Measurements from ENCODE around the gene USE1.

Gene USE1

DNA sequence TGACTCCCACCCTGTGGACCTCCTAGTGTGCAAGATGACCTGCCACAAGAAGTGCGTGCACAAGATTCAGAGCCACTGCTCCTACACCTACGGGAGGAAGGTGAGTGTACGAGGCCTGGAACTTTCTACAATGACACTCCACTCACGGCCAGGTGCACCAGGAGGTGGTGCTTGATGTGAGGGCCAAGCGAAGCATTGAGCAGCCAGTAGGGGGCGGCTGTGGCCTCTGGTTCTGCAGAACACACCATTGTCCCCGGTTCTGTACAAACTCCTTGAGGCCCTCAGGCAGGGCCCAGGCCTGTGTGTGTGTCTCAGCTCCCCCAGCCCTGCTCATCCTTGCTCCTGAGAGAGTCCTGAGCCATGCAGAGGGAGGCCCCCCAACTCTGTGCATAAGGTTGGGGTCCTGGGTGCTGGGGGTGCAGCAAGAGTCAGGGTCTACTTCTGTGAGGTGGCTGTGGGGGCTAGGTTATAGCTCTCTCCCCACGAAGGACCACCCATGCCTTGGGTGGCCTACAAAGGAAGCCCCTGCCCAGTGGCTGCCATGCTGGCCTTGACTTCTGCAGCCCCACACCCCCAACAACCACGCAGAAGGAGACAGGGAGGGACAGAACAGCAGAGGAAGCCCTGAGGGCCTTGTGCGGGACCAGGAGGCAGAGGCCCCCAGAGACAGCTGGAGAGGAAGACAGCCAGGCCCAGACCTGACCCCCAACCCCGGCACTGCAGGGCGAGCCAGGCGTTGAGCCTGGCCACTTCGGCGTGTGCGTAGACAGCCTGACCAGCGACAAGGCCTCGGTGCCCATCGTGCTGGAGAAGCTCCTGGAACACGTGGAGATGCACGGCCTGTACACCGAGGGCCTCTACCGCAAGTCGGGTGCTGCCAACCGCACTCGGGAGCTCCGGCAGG, 9.7 kb upstream of the USE1 start:
- DNase-seq, result peak; percentile 9

DNA sequence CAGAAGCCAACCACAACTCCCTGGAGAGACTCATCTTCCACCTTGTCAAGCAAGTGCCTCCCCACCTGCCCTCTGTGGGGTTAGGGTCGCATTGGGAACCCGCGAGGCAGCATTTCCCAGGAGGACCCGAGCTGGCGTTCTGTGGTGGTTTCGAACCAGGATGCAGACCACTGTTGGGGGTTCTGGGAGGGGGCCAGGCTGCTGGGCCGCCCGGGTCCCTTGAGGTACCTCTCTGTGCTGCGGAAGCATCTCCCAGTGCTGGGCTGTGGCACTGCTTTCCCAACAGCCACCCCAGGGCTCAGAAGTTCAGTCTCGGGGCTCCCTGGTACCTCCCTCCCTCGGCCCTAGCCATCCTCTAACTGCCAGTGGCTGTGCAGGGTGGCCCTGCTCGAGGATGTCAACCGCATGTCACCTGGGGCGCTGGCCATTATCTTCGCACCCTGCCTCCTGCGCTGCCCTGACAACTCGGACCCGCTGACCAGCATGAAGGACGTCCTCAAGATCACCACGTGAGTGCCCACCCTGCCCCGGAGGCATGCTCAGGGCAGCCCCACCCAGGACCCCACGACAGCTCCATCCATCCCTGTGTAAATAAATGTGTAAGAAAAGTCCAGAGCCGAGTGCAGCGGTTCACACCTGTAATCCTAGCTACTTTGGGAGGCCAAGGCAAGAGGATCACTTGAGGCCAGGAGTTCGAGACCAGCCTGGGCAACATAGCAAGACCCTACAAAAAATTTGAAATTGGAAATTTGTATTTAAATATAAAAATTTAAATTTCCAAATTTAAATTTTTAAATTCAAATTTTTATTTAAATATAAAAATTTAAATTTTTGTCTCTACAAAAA, 8.2 kb upstream of the USE1 start:
- DNase-seq, result no peak

DNA sequence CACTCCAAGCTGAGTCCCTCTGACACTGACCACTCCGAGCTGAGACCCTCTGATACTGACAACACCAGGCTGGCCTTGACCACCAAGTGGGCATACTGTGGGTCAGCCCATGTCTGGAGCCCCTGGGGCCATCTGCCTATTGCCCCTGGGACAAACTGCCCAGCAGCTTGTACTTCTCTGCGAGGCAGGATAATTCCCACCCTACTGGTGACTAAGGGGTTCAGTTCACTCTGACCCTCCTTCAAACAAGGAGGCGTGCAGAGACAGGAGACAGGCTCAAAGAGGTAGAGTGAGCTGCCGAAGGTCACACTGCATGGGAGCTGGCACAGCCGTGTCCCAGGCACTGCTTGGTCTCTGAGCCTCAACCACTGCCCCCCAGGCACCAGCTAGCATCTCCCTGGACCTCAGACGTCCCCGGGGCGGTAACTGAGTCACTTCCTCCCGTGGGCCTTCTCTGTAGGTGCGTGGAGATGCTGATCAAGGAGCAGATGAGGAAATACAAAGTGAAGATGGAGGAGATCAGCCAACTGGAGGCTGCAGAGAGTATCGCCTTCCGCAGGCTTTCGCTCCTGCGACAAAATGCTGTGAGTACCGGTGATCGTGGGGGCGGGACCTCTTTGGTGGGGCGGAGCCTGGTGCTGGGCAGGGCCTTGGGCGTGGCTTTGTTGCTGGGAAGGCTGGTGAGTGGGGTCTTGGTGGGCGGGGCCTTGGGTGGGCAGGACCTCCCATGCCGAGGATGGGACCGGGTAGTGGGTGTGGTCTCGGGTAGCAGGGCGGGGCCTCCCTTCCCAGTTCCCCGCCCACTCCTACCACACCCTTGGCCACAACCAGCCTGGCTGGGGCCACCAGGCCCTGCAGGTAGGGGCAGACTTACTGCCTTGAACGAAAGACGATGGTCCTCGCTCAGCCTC, 5.8 kb upstream of the USE1 start:
- DNase-seq, result no peak

DNA sequence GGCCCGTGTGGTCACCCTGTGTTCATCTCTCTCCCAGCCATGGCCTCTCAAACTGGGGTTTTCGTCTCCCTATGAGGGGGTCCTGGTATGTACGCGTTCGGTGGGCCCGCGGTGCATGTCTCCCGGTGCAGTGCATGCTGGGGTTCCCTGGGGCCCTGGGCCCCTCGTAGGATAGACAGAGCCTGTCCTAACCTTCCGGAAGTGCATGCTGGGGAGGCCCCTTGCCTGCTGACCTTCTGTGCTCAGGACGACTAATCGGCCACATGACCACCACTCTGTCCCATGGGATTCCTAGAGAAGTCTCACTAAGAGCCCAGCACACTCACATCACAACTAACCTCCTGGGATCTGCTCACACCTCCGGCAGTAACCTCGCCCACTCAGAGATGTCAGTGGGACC, 4.9 kb upstream of the USE1 start:
- no peak for DNase-seq

DNA sequence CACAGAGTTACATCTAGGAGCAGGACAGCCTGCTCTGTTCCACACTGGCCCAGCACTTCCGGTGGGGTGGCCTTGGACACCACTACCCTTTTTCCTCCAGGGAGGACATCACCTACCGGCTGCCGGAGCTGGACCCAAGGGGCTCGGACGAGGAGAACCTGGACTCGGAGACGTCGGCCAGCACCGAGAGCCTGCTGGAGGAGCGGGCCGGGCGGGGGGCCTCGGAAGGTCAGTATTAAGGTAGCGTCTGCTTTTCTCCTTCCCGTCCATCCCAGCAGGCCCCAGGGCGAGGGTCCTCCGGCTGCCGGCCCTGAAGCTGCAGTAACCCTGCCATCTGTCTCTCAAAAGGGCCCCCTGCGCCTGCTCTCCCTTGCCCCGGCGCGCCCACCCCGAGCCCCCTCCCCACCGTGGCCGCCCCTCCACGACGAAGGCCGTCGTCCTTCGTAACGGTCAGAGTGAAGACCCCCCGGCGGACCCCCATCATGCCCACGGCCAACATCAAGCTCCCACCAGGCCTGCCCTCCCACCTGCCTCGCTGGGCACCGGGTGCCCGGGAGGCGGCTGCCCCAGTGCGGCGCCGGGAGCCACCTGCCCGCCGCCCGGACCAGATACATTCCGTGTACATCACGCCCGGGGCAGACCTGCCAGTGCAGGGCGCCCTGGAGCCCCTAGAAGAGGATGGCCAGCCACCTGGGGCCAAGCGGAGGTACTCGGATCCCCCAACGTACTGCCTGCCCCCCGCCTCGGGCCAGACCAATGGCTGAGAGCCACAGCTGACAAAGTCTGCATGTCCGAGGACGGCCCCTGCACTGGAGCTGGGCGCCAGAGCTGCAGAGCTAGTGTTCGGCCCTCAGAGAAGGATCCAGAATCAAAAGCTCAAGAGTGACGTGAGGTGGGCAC, 3.4 kb upstream of the USE1 start:
- DNase-seq, result no peak

DNA sequence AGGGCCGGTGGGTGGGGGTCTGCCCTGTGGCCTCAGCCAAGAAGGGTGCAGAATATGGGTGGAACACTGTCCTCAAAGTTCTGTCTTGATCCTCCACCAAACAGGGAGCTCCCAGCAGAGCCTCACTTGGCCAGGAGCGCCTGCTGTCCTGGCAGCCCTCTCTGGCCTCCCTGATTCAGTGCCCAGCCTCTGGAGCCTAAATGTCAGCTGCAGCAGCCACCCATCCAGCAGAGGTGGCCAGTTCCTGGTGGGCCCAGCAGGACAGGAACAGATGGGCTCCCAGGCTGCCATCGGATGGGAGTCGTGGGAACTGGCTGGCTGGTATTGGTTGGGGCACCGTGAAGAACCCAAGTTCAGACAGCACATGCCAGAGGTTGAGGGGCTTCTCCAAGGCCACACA, 1.8 kb upstream of the USE1 start:
- DNase-seq, result no peak

DNA sequence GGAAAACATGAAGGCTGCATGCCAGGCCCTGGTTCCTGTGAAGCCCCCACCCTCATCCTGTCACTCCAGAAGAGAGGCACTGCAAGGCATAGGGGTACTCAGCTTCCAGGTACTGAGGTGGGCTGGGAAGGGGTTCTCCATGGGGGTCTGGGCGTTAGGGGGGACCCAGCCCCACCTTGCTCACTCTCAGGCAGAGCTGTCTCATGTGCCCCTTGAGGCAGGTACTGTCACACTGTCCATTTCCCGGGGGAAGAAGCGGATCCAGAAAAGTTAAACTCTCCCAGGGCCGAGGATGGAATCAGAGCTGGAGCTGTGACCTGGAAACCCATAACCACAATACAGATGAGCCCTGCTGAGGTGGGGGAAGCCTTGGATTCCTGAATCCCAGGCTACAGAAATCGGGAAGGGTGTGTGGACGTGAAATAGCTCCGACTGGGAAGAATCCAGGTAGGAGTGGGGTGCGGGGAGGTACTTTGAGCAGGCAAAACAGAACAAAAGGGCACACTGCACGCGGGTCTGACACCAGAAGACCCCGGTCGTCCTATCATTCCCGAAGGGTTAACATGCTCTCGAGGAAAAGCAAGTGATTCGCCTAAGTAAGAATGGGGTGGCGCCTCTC, 540 bp upstream of the USE1 start:
- no peak for DNase-seq

DNA sequence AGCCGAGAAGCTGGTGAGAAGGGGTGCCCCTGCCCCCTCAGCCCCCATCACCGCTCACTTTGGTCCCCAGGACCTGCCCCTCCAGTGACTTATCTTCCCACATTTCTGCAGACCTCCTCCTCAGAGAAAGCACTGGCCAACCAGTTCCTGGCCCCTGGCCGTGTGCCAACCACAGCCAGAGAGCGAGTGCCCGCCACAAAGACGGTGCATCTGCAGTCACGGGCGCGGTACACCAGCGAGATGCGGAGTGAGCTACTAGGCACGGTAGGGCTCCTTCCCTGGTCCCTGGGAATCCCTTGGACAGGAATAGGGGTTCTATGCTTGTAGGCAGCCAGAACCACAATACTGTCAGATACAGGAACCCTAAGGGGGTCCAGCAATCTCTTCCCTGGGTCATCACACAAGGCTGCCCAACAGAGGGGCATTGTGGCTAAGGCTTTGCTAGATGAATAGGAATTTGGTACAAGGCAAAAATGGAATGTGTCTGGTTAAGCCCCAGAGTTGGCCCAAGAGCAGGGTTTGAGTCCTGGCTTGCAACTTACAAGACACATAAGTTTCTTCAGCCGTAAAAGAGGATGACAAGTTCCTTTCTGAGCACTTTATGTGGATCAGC, 1.0 kb downstream of the USE1 start:
- DNase-seq, result no peak

DNA sequence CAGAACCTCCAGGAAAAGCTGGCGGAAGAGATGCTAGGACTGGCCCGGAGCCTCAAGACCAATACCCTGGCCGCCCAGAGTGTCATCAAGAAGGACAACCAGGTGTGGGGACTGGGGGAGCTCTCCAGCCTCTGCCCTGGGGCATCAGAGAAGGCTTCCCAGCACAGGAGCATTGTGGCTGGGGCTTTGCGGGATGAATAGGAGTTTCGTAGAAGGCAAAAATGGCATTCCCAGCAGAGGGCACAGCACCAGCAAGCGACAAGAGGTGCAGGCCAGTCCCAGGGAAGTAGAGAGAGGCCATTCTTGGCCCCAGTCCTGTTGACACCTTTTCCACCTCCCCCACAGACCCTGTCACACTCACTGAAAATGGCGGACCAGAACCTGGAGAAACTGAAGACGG, 4.1 kb downstream of the USE1 start:
- DNase-seq, result no peak

DNA sequence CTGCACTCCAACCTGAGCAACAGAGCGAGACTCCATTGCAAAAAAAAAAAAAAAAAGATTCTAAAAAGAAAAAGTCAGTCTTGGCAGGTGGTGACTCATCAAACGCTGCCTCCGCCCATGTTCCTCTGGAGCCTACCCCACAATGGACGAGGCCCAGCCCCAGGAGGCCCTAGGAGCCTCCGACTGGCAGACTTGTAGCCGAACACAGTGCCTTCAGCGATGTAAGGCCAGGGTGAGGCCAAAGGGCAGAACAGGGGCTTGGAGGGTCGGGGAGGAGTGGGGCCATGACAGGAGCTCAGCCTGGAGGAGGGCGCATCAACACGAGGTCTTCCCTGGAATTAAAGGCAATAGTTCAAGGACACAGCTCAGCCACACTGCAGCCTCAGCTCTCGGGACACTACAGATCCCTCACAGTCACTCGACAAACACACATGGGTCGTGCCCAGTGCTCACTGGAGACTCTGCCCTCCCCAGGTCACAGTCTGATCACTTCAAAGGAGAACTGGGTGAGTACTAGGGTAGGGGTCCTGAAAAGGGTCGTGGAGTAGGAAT, 5.1 kb downstream of the USE1 start:
- DNase-seq, result no peak

DNA sequence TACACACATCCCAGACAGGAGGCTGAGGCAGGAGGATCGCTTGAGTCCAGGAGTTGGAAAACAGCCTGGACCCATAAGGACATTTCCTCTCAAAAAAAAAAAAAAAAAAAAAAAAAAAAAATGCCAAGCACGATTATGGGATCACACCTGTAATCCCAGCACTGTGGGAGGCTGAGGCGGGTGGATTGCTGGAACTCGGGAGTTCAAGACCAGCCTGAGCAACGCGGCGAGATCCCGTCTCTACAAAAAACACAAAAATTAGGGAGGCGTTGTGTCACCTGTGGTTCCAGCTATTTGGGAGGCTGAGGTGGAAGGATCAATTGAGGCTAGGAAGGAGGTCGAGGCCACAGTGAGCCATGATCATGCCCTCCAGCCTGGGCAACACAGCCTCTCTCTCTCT, 9.9 kb downstream of the USE1 start:
- no peak for DNase-seq

DNA sequence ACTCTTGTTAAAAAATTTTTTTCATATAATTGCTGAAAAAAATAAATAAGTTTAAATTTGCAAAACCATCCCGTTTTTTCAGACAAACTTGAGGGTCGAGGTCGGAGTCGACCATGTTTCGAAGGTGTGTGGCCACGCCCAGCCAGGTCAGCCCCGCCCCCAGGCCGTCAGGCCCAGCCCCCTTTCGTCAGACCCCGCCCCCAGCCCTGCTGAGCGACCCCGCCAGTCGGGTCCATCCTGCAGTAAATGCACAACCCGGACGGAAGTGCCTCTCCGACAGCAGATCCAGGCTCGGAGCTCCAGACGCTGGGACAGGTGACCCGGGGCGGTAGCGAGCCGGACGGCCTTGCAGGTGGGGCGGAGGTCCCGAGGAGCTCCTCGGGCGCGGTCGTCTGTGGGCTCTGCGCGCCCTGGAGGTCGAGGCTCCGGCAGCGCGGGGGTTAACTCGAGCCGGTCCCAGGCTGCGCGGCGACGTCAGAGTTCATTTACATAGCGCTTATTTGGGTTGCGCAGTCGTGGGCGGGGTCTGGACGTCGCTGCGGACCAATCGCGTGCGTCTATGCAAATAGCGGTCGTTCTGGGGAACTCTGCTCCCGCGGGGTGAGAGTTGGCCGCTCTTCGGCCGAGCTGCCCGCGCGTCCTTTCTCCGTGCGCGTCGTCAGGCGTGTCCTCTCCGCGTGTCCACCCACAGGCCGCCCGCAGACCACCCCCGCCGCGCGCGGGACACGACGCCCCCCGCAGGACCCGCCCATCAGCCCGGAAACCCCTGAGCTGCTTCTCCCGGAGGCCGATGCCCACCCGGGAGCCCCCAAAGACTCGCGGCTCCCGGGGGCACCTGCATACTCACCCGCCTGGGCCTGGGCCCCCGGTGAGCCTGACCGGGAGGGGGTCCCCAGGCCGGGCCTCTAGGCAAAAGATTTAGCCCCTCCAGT, 11.1 kb downstream of the USE1 start, which contains the start of gene OCEL1:
Gene OCEL1 (plus strand): TSS at position 225 of the 932 bp plus-strand sequence. CDS start 22 bp downstream, at position 247.
- peak; percentile 88 for DNase-seq

DNA sequence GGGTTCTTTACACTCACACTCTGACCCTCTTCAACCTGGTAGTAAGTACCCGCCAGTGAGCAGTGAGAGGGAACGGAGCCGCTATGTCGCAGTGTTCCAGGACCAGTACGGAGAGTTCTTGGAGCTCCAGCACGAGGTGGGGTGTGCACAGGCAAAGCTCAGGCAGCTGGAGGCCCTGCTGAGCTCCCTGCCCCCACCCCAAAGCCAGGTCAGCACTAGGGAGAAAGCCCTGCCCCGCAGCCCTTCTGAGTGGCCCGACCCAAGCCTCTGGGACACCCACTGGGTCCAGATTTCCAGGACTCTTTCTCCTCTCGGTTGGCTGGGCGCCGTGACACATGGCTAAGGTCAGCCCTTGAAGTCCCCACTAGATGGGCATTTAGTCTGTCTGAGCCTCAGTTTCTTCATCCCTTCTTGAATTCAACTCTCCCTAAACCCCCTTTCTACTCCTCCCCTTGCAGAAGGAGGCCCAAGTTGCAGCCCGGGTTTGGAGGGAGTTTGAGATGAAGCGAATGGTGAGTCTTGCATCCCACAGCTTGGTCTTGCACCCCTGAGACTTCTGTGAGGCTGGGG, 12.7 kb downstream of the USE1 start:
- DNase-seq, result no peak

DNA sequence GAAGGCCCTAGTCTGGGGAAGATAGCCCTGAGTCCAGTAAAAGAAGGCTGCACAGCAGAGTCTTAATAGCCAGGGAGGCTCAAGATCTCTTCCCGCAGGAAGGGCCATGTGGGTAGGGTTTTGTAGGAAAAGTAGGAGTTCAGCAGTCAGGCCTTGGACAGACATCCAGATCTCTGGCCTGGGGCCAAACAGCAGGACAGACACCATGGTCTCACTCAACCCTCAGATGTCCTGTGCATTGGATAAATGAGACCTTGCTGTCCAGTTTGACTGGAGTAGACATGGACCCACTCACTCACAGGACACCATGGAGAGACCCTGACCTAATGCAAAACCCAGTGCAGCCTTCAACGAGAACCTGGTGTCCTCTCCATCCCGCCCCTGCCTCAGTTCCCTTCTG, 14.7 kb downstream of the USE1 start:
- DNase-seq, result no peak

DNA sequence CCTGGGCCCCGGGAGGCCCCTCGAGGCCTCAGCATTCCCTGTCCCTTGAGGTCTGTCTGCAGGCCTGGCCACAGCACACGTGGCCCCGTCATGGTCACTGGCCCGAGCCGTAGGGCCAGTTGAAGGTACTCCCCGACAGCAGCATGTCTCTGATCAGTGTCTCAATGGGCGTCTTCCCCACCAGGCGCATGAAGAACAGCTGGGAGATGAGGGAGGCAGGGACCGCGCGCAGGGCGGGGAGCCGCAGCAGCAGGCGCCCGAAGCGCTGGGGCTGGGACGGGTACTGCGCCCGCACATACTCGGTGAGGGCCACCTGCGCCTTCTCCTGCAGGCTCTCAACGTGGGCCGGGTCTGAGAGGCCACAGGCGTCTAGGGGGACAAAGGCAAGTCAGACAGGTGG, 17.1 kb downstream of the USE1 start:
- no peak for DNase-seq

DNA sequence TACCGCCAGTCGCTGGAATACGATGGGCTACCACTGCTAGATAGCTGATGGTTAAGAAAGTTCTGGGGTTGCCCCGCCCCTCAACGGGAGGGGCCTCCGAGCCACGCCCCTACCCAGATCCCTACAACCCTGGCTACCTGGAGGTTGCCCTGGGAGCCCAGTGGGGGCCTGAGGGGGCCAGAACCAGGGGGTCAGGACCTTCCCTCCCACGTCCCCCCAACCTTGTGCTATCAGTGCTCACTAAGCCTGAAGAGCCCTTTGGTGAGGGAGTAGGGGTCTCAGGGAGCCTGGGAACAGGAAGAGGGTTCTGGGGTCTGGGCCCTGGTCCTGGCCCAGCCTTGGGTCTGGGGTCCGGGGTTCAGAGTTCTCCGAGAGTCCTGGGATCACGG, 19.7 kb downstream of the USE1 start:
- DNase-seq, result no peak

DNA sequence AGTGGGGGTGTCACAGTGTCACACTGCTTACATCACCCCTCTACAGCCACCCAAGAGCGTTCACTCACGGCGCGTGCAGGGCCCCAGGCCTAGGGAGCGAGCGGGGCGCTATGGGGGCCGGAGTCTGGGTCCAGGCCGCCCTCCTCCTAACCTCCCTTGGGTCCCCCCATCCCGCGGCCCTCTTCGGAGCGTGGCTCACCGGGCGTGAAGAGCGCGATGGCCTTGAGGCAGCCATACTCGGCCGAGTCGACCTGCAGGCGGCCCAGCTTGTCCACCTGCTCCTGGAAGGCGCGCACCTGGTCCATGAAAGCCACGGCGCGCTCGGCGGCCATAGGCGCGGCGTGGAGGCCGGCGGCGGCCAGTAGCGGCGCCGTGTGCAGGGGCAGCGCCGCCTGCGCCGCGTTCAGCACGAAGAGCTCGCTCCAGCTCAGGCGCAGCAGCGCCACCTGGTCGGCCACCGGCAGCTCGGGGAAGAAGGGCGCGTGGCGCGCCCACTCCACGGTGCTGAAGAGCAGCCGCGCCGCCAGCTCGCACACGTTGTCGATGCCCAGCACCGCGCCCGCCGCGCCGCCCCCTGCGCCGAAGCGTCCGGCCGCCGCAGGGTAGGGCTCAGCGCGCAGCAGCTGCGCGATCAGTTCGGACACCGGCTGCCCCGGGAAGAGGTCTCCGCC, 20.3 kb downstream of the USE1 start:
- DNase-seq, result no peak

Data from NCI-H2029 treated with DMSO at 0.1 percent for 48 hours (cell line).